Upper lobe of left lung (tissue), 6 donors: ENCODE results near the gene BOC. TPM values are rescaled to one million over a fixed set of nuclear protein-coding genes. Genes with fewer than 3 reads are reported as not detected.

Experiments
- ATAC-seq, 2 donors: fragments of 200-7000 bp; cut with Tn5 transposase; one replicate each; pipeline ENCODE4 v1.9.1; 2022; ENCODE audit warnings: mild to moderate bottlenecking in 2 of 2, moderate library complexity in 2 of 2; ENCODE audit not compliant: low FRiP score in 2 of 2
- DNase-seq, 2 donors: peaks; one replicate each; pipeline ENCODE4 v3.0.0-alpha.2; 2019 to 2020
- H3K27ac ChIP-seq, 4 donors: fragments of 200-600 bp; sonication (generic); one replicate each; pipeline ENCODE4 v1.5.1; 2016 to 2019
- H3K27me3 ChIP-seq, 4 donors: fragments of 200-600 bp; sonication (generic); one replicate each; pipeline ENCODE4 v1.5.1; 2017 to 2019
- H3K36me3 ChIP-seq, 4 donors: fragments of 200-600 bp; sonication (generic); one replicate each; pipeline ENCODE4 v1.5.1; 2016 to 2019
- H3K4me1 ChIP-seq, 4 donors: fragments of 200-600 bp; sonication (generic); one replicate each; pipeline ENCODE4 v1.5.1; 2018 to 2019
- H3K4me3 ChIP-seq, 4 donors: fragments of 200-600 bp; sonication (generic); one replicate each; pipeline ENCODE4 v1.5.1; 2017 to 2019; ENCODE audit warnings: mild to moderate bottlenecking in 2 of 4, moderate library complexity in 1 of 4
- H3K9me3 ChIP-seq, 4 donors: fragments of 200-600 bp; sonication (generic); one replicate each; pipeline ENCODE4 v1.5.1; 2018 to 2019
- EP300 ChIP-seq, 4 donors: sonication (generic); formaldehyde crosslinking; IDR thresholded peaks; one replicate each; pipeline ENCODE4 v1.5.1; 2017; ENCODE audit warnings: antibody characterized with exemption in 4 of 4, control low read depth in 2 of 4
- POLR2A ChIP-seq, 4 donors: fragments of 450-650 bp; IDR thresholded peaks; one replicate each; pipeline ENCODE4 v1.5.1; 2016 to 2017; ENCODE audit warnings: antibody characterized with exemption in 4 of 4, mild to moderate bottlenecking in 2 of 4
- POLR2AphosphoS5 ChIP-seq, 2 donors: sonication (generic); formaldehyde crosslinking; IDR thresholded peaks; one replicate each; pipeline ENCODE4 v1.5.1; 2017; ENCODE audit warnings: antibody characterized with exemption in 2 of 2
- WGBS, 2 donors: methylation state at CpG; one replicate each; pipeline ENCODE4 v1.1.5; 2017 to 2018; 5-methylcytosine and 5-hydroxymethylcytosine counted together
- total RNA-seq, 6 donors: library from RNA; depleted of rRNA in 4 of 6; stranded (reverse); fragments of >200 nt in 4 of 6; gene quantifications; one replicate each; pipeline versions ENCODE4 v1.1.0 to v1.2.1, GENCODE V29; 2016 to 2021
- TF ChIP-seq, protein P1 (sequence below), 6 experiments: fragments of 450-650 bp in 4 of 6; fragments of 200-600 bp in 2 of 6; sonication (generic) in 2 of 6; IDR thresholded peaks; one replicate each; pipeline ENCODE4 v1.5.1; 2016 to 2019; ENCODE audit warnings: antibody characterized with exemption in 6 of 6
- donor health status: DM: no; HTN: no; CAD: no; lungs with moderate emphysema.
- donor health status: DM: no; HTN: yes; CAD: no; lungs with severe emphysema.

Gene BOC
- total RNA-seq, 6 donors from 2014 or later, result 2.6 to 18.3 (median 4.5) TPM

DNA sequence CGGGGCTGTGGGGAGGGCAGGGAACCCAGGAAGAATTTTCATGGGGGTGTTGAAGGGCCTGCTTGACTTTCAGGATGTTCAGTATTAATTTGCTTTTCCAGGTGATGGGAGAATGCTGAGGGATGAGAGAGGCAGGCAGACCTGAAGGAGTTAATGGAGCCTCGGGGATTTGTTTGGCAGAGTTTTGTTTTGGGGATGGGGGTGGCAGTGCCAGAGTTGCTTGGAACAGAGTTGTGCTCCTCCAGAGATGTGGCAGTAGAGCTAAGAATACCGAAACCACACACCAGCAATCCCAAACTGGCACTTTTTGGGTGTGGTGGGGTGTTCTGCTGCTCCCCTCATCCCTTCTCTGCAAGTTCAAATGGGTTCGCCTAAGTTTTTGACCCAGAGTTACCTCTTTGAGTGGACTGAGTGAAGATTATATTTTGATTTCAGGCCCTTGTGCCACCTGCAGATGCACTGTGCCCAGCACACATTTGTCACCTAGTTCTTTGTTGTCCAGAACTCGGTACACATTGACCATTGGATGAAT lies 1.6 kb downstream of the BOC start:
- DNase-seq (no peak), ATAC-seq (no peak)
- peaks cover 5 to 21% (median 12%) of the 10 kb centered on the region in 4 donors for H3K4me1 ChIP-seq
- TF ChIP-seq, protein P1, sequence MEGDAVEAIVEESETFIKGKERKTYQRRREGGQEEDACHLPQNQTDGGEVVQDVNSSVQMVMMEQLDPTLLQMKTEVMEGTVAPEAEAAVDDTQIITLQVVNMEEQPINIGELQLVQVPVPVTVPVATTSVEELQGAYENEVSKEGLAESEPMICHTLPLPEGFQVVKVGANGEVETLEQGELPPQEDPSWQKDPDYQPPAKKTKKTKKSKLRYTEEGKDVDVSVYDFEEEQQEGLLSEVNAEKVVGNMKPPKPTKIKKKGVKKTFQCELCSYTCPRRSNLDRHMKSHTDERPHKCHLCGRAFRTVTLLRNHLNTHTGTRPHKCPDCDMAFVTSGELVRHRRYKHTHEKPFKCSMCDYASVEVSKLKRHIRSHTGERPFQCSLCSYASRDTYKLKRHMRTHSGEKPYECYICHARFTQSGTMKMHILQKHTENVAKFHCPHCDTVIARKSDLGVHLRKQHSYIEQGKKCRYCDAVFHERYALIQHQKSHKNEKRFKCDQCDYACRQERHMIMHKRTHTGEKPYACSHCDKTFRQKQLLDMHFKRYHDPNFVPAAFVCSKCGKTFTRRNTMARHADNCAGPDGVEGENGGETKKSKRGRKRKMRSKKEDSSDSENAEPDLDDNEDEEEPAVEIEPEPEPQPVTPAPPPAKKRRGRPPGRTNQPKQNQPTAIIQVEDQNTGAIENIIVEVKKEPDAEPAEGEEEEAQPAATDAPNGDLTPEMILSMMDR (IDR thresholded peaks at IDR 0.05), result no peak
- TF ChIP-seq POLR2A (IDR thresholded peaks at IDR 0.05), result no peak
- TF ChIP-seq POLR2AphosphoS5 (IDR thresholded peaks at IDR 0.05), result no peak
- TF ChIP-seq EP300 (IDR thresholded peaks at IDR 0.05), result no peak
- H3K27me3 ChIP-seq, result peaks cover 0 to 11% (median 4%) of the 10 kb centered on the region in 4 donors
- no peaks in the 10 kb centered on the region for H3K36me3 ChIP-seq
- no peaks in the 10 kb centered on the region for H3K9me3 ChIP-seq
- peak overlapping the region in 1 of 4 donors; percentile 46 for H3K27ac ChIP-seq
- 44 to 48% methylated on average over 5 of the region's 5 CpGs for WGBS, 2 donors
- H3K4me3 ChIP-seq, result peak overlapping the region in 3 of 4 donors; percentile 50 to 60 (median 60)

- DNase-seq, result no peak
These were observed 2.7 kb downstream of the BOC start for GRCh38 chr3:113213896-113214587.

DNA sequence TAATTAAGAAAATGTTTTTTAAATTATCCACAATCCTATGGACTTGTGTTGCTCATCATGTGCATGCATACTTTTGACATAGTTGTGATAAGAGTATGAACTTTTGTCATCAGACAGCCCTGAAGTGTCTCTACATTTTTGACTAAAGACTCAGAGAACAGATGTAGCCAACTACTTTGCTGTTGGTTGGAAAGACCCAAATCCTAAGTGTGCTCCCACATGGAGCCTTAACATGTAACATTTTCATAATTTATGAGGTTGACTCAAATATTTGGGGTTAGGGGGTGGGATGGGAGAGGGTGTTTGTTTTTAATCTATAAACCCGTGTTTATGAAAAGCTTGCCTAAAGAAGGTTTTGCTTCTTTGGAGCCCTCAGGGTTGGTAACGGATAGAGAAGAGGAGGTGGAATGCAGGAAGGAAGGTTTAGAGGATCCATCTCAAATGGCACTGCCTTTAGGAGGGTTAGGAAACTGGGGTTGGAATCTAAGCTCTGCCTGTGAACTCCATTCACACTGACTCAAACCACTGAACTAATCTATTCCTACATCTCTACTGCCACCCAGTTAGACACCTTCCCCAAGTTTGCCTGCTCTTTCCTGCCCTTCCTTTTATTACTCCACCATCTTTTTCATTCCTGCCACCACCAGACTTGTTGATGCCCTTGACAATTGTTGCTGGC lies 3.7 kb downstream of the BOC start:
- TF ChIP-seq POLR2A (IDR thresholded peaks at IDR 0.05) (no peak), EP300 (IDR thresholded peaks at IDR 0.05) (no peak), POLR2AphosphoS5 (IDR thresholded peaks at IDR 0.05) (no peak)
- TF ChIP-seq, protein P1 (IDR thresholded peaks at IDR 0.05), result no peak
- H3K9me3 ChIP-seq, result no peaks in the 10 kb centered on the region
- H3K4me1 ChIP-seq, result peaks cover 5 to 21% (median 12%) of the 10 kb centered on the region in 4 donors
- DNase-seq (no peak), ATAC-seq (no peak)
- H3K27ac ChIP-seq, result no peak overlapping the region
- H3K36me3 ChIP-seq, result no peaks in the 10 kb centered on the region
- H3K27me3 ChIP-seq, result peaks cover 0 to 11% (median 4%) of the 10 kb centered on the region in 4 donors
- no peak overlapping the region for H3K4me3 ChIP-seq
- 77 to 80% methylated on average over 2 of the region's 2 CpGs for WGBS, 2 donors

More at GRCh38 chr3:113213896-113214587, 2.7 kb downstream of the BOC start:
- H3K4me3 ChIP-seq, result no peak overlapping the region
- H3K9me3 ChIP-seq, result no peaks in the 10 kb centered on the region
- peaks cover 0 to 11% (median 4%) of the 10 kb centered on the region in 4 donors for H3K27me3 ChIP-seq
- TF ChIP-seq, protein P1 (IDR thresholded peaks at IDR 0.05), result no peak
- TF ChIP-seq EP300 (IDR thresholded peaks at IDR 0.05), result no peak
- no peak for TF ChIP-seq POLR2A (IDR thresholded peaks at IDR 0.05)
- TF ChIP-seq POLR2AphosphoS5 (IDR thresholded peaks at IDR 0.05), result no peak
- H3K27ac ChIP-seq, result no peak overlapping the region
- H3K36me3 ChIP-seq, result no peaks in the 10 kb centered on the region
- ATAC-seq, result no peak
- peaks cover 5 to 21% (median 12%) of the 10 kb centered on the region in 4 donors for H3K4me1 ChIP-seq
- 86% methylated on average over 7 of the region's 7 CpGs for WGBS, 2 donors

DNA sequence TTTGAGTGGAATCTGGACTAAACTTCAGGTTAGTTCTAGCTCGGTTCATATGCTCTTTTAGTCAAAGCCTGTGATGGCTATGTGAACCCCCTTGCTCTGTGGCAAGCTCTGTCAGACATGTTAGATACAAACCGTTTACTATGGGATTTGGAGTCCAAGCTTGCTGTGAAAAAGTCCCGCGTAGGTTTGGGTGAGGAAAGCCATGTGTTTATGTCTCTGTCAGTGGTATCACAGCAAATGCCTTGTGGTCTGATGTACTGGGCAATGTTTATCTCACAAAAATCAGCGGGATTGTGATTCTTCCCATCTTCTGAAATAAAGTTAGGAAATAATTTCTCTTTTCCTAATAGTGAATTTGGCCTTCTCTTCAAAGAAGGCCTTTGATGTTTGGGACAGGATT lies 5.0 kb downstream of the BOC start:
- Histone ChIP-seq H3K27me3 (peaks cover 0 to 11% (median 4%) of the 10 kb centered on the region in 4 donors), H3K4me3 (no peak overlapping the region), H3K4me1 (peaks cover 5 to 19% (median 11%) of the 10 kb centered on the region in 4 donors), H3K9me3 (no peaks in the 10 kb centered on the region), H3K36me3 (no peaks in the 10 kb centered on the region), H3K27ac (no peak overlapping the region)
- TF ChIP-seq POLR2A (IDR thresholded peaks at IDR 0.05) (no peak), POLR2AphosphoS5 (IDR thresholded peaks at IDR 0.05) (no peak), EP300 (IDR thresholded peaks at IDR 0.05) (no peak)
- TF ChIP-seq, protein P1 (IDR thresholded peaks at IDR 0.05), result no peak
- 93% methylated on average over 5 of the region's 5 CpGs for WGBS, 2 donors
- ATAC-seq (no peak), DNase-seq (no peak)
